Mesothelial cell of epicardium (in vitro differentiated cells): Measurements from ENCODE around the gene MRPL54. TPM values are rescaled to one million over a fixed set of nuclear protein-coding genes. Genes with fewer than 3 reads are reported as not detected.

ENCODE experiments used
- DNase-seq, 2 experiments: peaks; one replicate each; pipeline ENCODE4 v3.0.0; 2021; ENCODE audit warnings: low spot score in 2 of 2; ENCODE audit not compliant: unreplicated experiment in 2 of 2
- H3K27ac Mint-ChIP-seq: 2 replicates; pipeline ENCODE4 v1.8.0; 2021; ENCODE audit warnings: mixed read lengths
- H3K27me3 Mint-ChIP-seq: 2 replicates; pipeline ENCODE4 v1.8.0; 2021; ENCODE audit warnings: low read depth, mixed read lengths
- H3K36me3 Mint-ChIP-seq: 2 replicates; pipeline ENCODE4 v1.8.0; 2021; ENCODE audit warnings: mixed read lengths
- H3K4me1 Mint-ChIP-seq: 2 replicates; pipeline ENCODE4 v1.8.0; 2021; ENCODE audit warnings: mixed read lengths
- H3K4me3 Mint-ChIP-seq: 2 replicates; pipeline ENCODE4 v1.8.0; 2021; ENCODE audit warnings: mild to moderate bottlenecking, moderate library complexity, mixed read lengths
- H3K9me3 Mint-ChIP-seq: 2 replicates; pipeline ENCODE4 v1.8.0; 2021; ENCODE audit warnings: mixed read lengths
- CTCF ChIP-seq: fragments of 200-600 bp; sonication (generic); IDR thresholded peaks from one replicate; pipeline ENCODE4 v1.5.0; 2021; ENCODE audit warnings: antibody characterized with exemption; ENCODE audit not compliant: unreplicated experiment
- total RNA-seq: library from RNA; stranded (reverse); gene quantifications from 3 replicates; pipeline ENCODE4 v1.2.1, GENCODE V29; 2021

The MRPL54 gene
- total RNA-seq, 1 donor from 2014 or later, result 30.2 TPM

DNA sequence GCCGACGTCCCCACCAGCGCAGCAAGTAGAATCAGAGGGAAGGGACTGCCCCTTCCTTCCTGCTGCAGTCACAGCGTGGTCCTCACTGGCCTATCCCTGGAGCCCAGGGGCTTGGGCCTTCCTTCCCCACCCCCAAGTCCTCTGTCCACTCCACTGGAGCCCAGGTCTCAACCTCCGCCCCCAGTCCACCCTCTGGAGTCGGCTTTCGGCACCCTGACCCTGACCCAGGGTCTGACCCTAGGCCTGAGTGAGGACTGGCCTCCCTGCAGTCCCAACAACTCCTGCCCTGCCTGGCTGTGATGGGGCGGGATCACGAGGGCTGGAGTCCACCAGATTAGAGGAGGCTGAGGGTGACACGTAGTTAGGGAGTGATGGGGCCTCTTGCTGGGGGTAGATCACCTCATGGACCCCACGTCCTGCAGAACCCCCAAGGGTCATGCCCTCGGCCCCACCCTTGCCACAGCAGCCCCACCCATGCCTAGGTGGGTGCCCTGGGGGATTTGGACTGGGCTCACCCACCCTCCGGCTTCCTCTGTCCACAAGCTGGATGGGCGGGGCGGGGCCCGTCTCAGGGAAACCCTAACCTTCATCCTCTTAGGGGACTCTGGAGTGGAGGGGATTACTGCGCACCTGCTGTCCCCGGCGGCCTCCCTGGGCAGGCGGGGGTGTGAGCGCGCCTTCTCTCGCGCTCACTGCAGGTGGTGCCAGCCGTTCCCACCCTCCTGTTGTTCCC is 5.7 kb downstream of the MRPL54 start:
- H3K36me3 Mint-ChIP-seq, result peaks cover 8% of the 10 kb centered on the region
- H3K4me1 Mint-ChIP-seq, result peaks cover 5% of the 10 kb centered on the region
- no peaks in the 10 kb centered on the region for H3K9me3 Mint-ChIP-seq
- H3K27me3 Mint-ChIP-seq, result no peaks in the 10 kb centered on the region
- H3K4me3 Mint-ChIP-seq, result no peak overlapping the region
- no peak for TF ChIP-seq CTCF
- DNase-seq, result no peak
- no peak overlapping the region for H3K27ac Mint-ChIP-seq

- Mint-ChIP-seq H3K27me3 (no peaks in the 10 kb centered on the region), H3K27ac (no peak overlapping the region)
These were observed 6.2 kb downstream of the MRPL54 start for GRCh38 chr19:3768748-3769099.

DNA sequence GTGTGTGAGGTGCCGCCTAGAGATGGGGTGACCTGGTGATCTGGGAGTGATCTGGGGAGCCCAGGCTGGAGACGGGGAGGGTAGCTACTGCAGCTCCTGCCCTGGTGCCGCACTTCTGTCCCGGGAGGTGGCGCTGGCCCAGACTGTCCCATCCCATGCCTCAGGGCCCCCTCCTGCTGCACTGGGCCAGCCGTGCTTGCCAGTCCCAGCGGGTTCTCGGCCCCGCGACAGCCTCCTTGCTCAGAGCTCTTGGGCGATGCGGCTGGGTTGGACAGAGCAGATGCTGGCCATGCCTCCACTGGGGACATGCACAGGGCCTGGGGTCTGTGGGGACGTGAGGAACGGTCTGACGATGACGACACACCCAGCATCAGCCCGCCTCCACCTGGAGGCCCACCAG is 7.0 kb downstream of the MRPL54 start:
- Mint-ChIP-seq H3K36me3 (peaks cover 8% of the 10 kb centered on the region), H3K27ac (no peak overlapping the region), H3K27me3 (no peaks in the 10 kb centered on the region), H3K4me3 (no peak overlapping the region), H3K9me3 (no peaks in the 10 kb centered on the region), H3K4me1 (peaks cover 5% of the 10 kb centered on the region)
- no peak for TF ChIP-seq CTCF
- no peak for DNase-seq

More at GRCh38 chr19:3768748-3769099, 6.2 kb downstream of the MRPL54 start:
- DNase-seq, result no peak
- Mint-ChIP-seq H3K9me3 (no peaks in the 10 kb centered on the region), H3K36me3 (peaks cover 8% of the 10 kb centered on the region), H3K4me1 (peaks cover 5% of the 10 kb centered on the region), H3K4me3 (no peak overlapping the region)
- TF ChIP-seq CTCF, result no peak

- DNase-seq, result no peak
- no peak overlapping the region for H3K27ac Mint-ChIP-seq
- TF ChIP-seq CTCF, result no peak
- H3K36me3 Mint-ChIP-seq, result peaks cover 8% of the 10 kb centered on the region
- H3K27me3 Mint-ChIP-seq, result no peaks in the 10 kb centered on the region
- H3K4me3 Mint-ChIP-seq, result no peak overlapping the region
- H3K4me1 Mint-ChIP-seq, result peaks cover 5% of the 10 kb centered on the region
- H3K9me3 Mint-ChIP-seq, result no peaks in the 10 kb centered on the region
These were observed 7.9 kb downstream of the MRPL54 start for GRCh38 chr19:3770136-3770999.

DNA sequence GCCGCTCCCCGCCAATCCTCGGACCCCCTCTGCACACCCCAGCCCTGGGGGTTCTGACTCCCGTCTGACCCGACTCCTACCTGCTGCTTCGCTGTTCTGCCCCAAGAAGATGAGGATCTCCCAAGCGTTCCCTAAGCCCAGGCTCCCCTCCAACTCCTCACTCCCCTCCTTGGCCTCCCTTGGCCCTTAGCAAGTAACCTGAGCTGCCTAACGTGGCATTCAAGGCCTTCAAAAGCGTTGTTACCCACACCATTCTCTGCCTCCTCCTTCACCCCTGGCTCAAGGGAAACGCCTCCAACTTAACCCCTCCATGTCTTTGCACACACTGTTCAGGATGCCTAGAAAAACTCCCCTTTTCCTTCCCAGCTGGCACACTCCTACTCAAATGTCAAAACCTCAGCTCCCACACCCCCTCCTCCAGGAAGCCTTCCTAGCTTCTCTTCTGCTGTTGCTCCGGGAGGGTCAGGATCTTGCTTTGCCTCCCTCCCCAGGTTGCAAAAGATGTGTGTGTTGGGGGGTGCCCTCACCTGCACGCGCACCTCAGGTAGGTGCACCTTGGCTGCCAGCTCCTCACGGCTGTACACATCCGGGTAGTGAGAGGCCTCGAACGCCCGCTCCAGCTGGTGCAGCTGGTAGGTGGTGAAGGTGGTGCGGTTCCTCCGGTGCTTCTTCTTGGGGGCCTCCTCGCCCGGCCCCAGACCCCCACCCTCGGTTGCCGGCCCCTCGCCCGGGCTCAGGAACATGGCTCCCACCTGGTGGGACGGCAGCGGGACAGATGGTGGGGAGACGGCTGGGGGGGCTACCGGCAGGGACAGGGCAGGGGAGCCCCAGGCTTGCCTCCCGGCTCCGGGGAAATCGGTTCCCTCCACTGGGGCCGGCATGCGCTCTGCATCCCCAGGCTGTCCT is 8.8 kb downstream of the MRPL54 start:
- Mint-ChIP-seq H3K27ac (no peak overlapping the region), H3K27me3 (no peaks in the 10 kb centered on the region), H3K9me3 (no peaks in the 10 kb centered on the region), H3K4me3 (no peak overlapping the region), H3K36me3 (peaks cover 8% of the 10 kb centered on the region), H3K4me1 (peaks cover 5% of the 10 kb centered on the region)
- DNase-seq, result no peak
- no peak for TF ChIP-seq CTCF
